Measurements from ENCODE around the gene KLHL2.
A peak's percentile ranks its signal among the peaks of the same experiment; 100 is the strongest.

KLHL2 gene

GRCh38 chr4:165293927-165294649, 86.7 kb downstream of the KLHL2 start:
- DNase-seq = no peak

- no peak for DNase-seq
Observed at GRCh38 chr4:165294907-165295306, 87.5 kb downstream of the KLHL2 start.

DNA sequence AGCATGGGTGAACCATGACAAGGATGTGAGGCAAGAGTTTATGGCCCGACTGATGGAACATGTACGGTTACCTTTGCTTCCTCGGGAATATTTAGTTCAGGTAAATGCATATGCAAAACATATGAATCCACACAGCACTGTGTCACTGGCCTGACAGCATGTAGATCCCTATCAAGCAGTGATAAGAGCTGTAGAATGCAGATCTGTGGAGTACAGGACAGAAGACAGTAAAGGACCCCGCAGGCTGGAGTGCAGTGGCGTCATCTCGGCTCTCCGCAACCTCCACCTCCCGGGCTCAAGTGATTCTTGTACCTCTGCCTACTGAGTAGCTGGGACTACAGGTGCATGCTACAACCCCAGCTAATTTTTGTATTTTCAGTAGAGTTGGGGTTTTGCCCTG, 90.3 kb downstream of the KLHL2 start:
- DNase-seq = no peak

GRCh38 chr4:165299399-165300060, 92.2 kb downstream of the KLHL2 start:
- DNase-seq = no peak

- DNase-seq = peak; percentile 7
Observed at GRCh38 chr4:165301833-165302232, 94.5 kb downstream of the KLHL2 start.

GRCh38 chr4:165302658-165303057, 95.3 kb downstream of the KLHL2 start:
- DNase-seq = no peak

GRCh38 chr4:165308166-165308565, 100.8 kb downstream of the KLHL2 start:
- DNase-seq = peak; percentile 45

DNA sequence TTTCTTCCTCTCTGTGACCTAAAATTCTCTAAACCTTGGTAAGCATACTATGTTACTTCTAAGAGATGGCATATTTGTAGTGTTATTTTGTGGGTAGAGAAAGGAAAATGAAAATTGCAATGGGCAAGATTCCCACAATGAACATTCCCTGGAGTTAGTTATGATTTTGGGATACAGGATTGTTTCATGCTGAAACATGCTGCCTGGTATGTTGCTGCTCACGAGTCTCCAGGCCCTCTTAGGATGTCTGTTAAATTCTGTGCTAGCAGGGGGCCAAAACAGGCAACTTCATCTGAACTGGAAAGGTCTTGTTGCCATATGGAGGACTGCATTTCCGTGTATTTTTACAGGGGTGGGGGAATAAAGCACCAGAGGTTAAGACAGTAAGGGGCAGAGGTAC, 101.2 kb downstream of the KLHL2 start:
- DNase-seq = no peak

GRCh38 chr4:165309456-165309855, 102.1 kb downstream of the KLHL2 start:
- DNase-seq = no peak

- peak; percentile 71 for DNase-seq
Observed at GRCh38 chr4:165312506-165312905, 105.1 kb downstream of the KLHL2 start.

- DNase-seq = no peak
Observed at GRCh38 chr4:165319030-165319429, 111.7 kb downstream of the KLHL2 start.

DNA sequence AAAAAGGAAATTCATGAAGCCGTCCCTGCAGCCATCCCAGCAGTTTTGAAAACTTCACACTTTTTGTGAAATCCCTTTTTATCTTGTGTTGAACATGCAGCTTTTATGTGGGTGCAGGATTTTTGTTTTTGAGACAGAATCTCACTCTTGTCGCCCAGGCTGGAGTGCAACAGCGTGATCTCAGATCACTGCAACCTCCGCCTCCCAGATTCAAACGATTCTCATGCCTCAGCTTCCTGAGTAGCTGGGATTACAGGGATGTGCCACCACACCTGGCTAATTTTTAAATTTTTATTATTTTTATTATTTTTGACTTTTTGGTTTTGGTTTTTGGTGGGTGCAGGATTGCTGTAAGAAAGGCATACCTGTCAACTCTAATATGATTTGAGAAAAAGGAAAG, 112.1 kb downstream of the KLHL2 start:
- DNase-seq = no peak

- DNase-seq = no peak
Observed at GRCh38 chr4:165324236-165324917, 117.0 kb downstream of the KLHL2 start.

- DNase-seq = no peak
Observed at GRCh38 chr4:165324918-165325304, 117.5 kb downstream of the KLHL2 start.

- DNase-seq = peak; percentile 72
Observed at GRCh38 chr4:165325732-165326512, 118.6 kb downstream of the KLHL2 start.

- no peak for DNase-seq
Observed at GRCh38 chr4:165326831-165327210, 119.5 kb downstream of the KLHL2 start.

GRCh38 chr4:165327211-165328100, 120.1 kb downstream of the KLHL2 start, which contains the start of gene MSMO1:
MSMO1 (plus strand) TSS chr4:165327669; CDS start chr4:165333371, 5,702 bp downstream.
- peak; percentile 94 for DNase-seq

DNA sequence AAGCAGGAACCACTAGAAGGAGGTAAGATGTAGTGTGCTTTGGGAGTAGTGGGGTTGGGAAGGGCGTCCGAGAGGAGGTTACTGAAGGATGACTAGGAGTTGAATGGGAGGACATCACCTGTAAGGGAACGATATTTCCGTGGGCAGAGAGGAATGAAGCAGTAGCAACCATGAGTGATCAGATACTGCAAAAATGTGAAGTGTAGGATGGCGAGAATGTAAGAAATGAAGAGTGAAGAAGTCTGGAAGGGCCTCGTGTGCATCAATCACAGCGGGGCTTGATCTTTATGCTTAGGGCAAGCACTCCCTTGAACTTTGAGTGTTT, 120.7 kb downstream of the KLHL2 start:
- no peak for DNase-seq

DNA sequence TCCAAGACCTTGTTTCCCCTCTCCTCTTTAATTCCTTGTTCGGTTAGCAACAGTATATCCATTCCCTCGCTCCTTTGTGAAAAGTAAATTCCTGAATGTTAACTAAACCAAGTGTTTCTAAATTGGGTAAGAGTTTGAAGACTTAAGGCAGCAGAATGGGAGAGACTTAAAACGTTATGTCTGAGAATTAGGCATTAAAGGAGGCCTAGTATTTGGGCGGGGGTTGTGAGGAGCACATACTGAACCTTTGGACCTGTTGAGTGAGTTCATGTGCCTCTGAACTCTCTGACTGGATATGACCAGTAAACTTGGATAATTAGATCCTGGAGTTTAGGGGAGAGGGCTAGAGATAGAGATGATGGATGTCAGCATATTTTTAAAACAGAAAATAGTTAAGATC, 121.3 kb downstream of the KLHL2 start:
- DNase-seq = no peak

- no peak for DNase-seq
Observed at GRCh38 chr4:165330071-165330470, 122.7 kb downstream of the KLHL2 start.

GRCh38 chr4:165330666-165331065, 123.3 kb downstream of the KLHL2 start:
- no peak for DNase-seq

DNA sequence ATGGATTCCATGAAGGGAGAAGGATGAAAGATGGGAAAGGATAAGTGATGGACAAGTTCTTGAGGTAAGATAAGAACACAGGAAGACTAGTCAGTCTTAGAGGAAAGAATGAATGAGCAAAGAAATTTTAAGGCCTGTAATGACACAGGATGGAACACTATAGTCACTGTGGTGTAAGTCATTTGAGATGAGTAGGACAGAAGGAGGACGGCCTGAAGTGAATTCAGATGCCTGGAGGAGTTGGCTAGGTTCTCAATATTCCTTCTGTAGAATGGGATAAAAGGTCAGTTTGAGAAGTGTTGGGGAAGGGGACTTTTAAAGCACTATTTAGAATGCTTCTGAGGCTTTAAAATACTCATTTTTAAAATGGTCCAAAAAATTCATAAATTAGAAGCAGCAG, 124.0 kb downstream of the KLHL2 start:
- no peak for DNase-seq
